CD14-positive monocyte (primary cell): ENCODE results near the gene MGAM2. TPM values are rescaled to one million over a fixed set of nuclear protein-coding genes. Genes with fewer than 3 reads are reported as not detected.

ENCODE experiments used
- DNase-seq, 3 donors: peaks; one replicate each; pipeline ENCODE4 v3.0.0-alpha.2; 2011 to 2022
- H2AFZ ChIP-seq: 2 replicates; pipeline ENCODE4 v1.6.0; 2012; ENCODE audit warnings: mild to moderate bottlenecking, low read depth, low read length, inconsistent platforms; ENCODE audit not compliant: insufficient read depth, poor library complexity, severe bottlenecking
- H3K27ac ChIP-seq, 2 donors: 1 replicate in 1 of 2; 2 replicates in 1 of 2; pipeline ENCODE4 v1.5.1; 2012 to 2013; ENCODE audit warnings: low read length in 2 of 2, control low read depth in 1 of 2, inconsistent platforms in 1 of 2, low read depth in 1 of 2, mild to moderate bottlenecking in 1 of 2
- H3K27me3 ChIP-seq, 2 donors: one replicate each; pipeline versions ENCODE4 v1.6.0 to v1.6.1; 2011 to 2013; ENCODE audit warnings: low read length in 2 of 2; ENCODE audit not compliant: control insufficient read depth in 2 of 2, insufficient read depth in 2 of 2
- H3K36me3 ChIP-seq, 2 donors: replicated peaks in 1 of 2; 1 replicate in 1 of 2; 2 replicates in 1 of 2; pipeline versions ENCODE4 v1.5.1 to v1.6.1; 2012 to 2013; ENCODE audit warnings: low read length in 2 of 2, control low read depth in 1 of 2, inconsistent platforms in 1 of 2, mild to moderate bottlenecking in 1 of 2; ENCODE audit not compliant: insufficient read depth in 2 of 2, control insufficient read depth in 1 of 2
- H3K4me1 ChIP-seq, 2 donors: 1 replicate in 1 of 2; 2 replicates in 1 of 2; pipeline versions ENCODE4 v1.5.1 to v1.6.1; 2012 to 2013; ENCODE audit warnings: low read length in 2 of 2, control low read depth in 1 of 2, inconsistent platforms in 1 of 2, mild to moderate bottlenecking in 1 of 2, moderate library complexity in 1 of 2; ENCODE audit not compliant: insufficient read depth in 2 of 2, control insufficient read depth in 1 of 2
- H3K4me2 ChIP-seq: replicated peaks from 2 replicates; pipeline ENCODE3; 2012; ENCODE audit warnings: low read length, moderate library complexity, mild to moderate bottlenecking; ENCODE audit not compliant: poor library complexity, severe bottlenecking; ENCODE audit errors: extremely low read depth
- H3K4me3 ChIP-seq, 3 experiments: fragments of 200-600 bp in 1 of 3; sonication (generic) in 1 of 3; replicated peaks in 1 of 3; 1 replicate in 2 of 3; 2 replicates in 1 of 3; pipeline ENCODE4 v1.5.1; 2011 to 2013; ENCODE audit warnings: low read length in 3 of 3, mild to moderate bottlenecking in 3 of 3, control low read depth in 2 of 3, low read depth in 2 of 3, inconsistent platforms in 1 of 3, moderate library complexity in 1 of 3
- H3K79me2 ChIP-seq: 2 replicates; pipeline ENCODE4 v1.6.0; 2012; ENCODE audit warnings: mild to moderate bottlenecking, control low read depth, inconsistent platforms, low read length, moderate library complexity; ENCODE audit not compliant: insufficient read depth
- H3K9ac ChIP-seq: 2 replicates; pipeline ENCODE4 v1.6.0; 2017; ENCODE audit warnings: low read length, mild to moderate bottlenecking; ENCODE audit not compliant: insufficient read depth, poor library complexity, severe bottlenecking
- H3K9me3 ChIP-seq, 2 donors: replicated peaks in 1 of 2; 1 replicate in 1 of 2; 2 replicates in 1 of 2; pipeline versions ENCODE4 v1.5.1 to v1.6.1; 2012 to 2013; ENCODE audit warnings: low read length in 2 of 2, control low read depth in 1 of 2; ENCODE audit not compliant: control insufficient read depth in 1 of 2, insufficient read depth in 1 of 2
- H4K20me1 ChIP-seq: 2 replicates; pipeline ENCODE4 v1.6.0; 2012; ENCODE audit warnings: mild to moderate bottlenecking, low read length, control low read depth, moderate library complexity; ENCODE audit not compliant: insufficient read depth
- H3K27ac Mint-ChIP-seq, 7 donors: one replicate each; pipeline ENCODE4 v1.8.0; 2020; ENCODE audit warnings: mild to moderate bottlenecking in 7 of 7, mixed read lengths in 7 of 7, moderate library complexity in 6 of 7, inconsistent platforms in 2 of 7
- H3K27me3 Mint-ChIP-seq, 3 donors: one replicate each; pipeline ENCODE4 v1.8.0; 2021 to 2022; ENCODE audit warnings: low read depth in 3 of 3, mild to moderate bottlenecking in 3 of 3, mixed read lengths in 3 of 3, moderate library complexity in 3 of 3, inconsistent platforms in 1 of 3
- H3K36me3 Mint-ChIP-seq, 2 donors: one replicate each; pipeline ENCODE4 v1.8.0; 2020; ENCODE audit warnings: mixed read lengths in 2 of 2, inconsistent platforms in 1 of 2, mild to moderate bottlenecking in 1 of 2
- H3K4me1 Mint-ChIP-seq: one replicate; pipeline ENCODE4 v1.8.0; 2020; ENCODE audit warnings: mild to moderate bottlenecking, mixed read lengths
- H3K4me3 Mint-ChIP-seq, 2 donors: one replicate each; pipeline ENCODE4 v1.8.0; 2020; ENCODE audit warnings: mild to moderate bottlenecking in 2 of 2, mixed read lengths in 2 of 2, moderate library complexity in 1 of 2
- H3K9me3 Mint-ChIP-seq, 7 donors: one replicate each; pipeline ENCODE4 v1.8.0; 2020 to 2022; ENCODE audit warnings: mixed read lengths in 7 of 7, mild to moderate bottlenecking in 6 of 7, moderate library complexity in 6 of 7, inconsistent platforms in 2 of 7
- WGBS: methylation state at CpG from one replicate; pipeline ENCODE4 v1.1.5; 2013; ENCODE audit warnings: missing lambda C conversion rate; ENCODE audit not compliant: insufficient coverage; 5-methylcytosine and 5-hydroxymethylcytosine counted together
- intact Hi-C, 2 donors: fragments of 100-400 bp; cut with micrococcal nuclease; formaldehyde crosslinking; loops; one replicate each; pipeline versions ENCODE4 v1.15.0 to v1.15.1; 2023
- polyA plus RNA-seq, 3 donors: library from polyadenylated mRNA; depleted of rRNA in 1 of 3; unstranded in 2 of 3; stranded (reverse) in 1 of 3; fragments of 300-500 nt in 2 of 3; fragments of >200 nt in 1 of 3; fragmentation: Illumina TruSeq in 2 of 3; gene quantifications; 1 replicate in 2 of 3; 2 replicates in 1 of 3; pipeline ENCODE4 v1.2.3, GENCODE V29; 2012 to 2021
- TF ChIP-seq, protein P1 (sequence below): fragments of 200-600 bp; IDR thresholded peaks from one replicate; pipeline ENCODE4 v1.8.0; 2022; ENCODE audit warnings: antibody characterized with exemption, mild to moderate bottlenecking

Gene MGAM2
- polyA plus RNA-seq, 3 donors: 0.08 TPM; not detected in 2

DNA sequence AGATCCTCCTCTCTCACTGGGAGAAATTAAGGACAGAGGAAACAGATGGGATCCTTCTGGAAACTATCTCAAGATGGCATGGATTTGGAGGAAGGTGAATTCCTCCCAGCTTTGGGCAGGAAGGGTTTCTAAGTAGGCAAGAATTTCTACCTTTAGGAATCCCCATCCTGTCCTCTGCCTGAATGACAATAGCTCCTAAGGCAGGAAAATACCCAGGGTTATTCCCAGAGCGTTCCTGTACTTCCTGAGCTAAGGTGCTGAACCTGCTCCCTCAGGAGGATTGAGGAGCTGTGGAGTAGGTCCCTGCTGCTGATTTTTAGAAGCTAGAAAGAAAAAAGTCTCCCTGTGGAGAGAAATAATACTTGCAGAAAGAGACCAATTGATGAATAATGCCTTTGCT, 568 bp downstream of the MGAM2 start:
- H3K36me3 Mint-ChIP-seq: no peaks in the 10 kb centered on the region
- Histone ChIP-seq H3K9me3 (no peaks in the 10 kb centered on the region), H3K27me3 (no peaks in the 10 kb centered on the region), H2AFZ (no peak overlapping the region), H3K27ac (no peak overlapping the region), H3K4me1 (peaks cover 6 to 12% of the 10 kb centered on the region in 2 donors), H4K20me1 (no peaks in the 10 kb centered on the region), H3K4me2 (no peak overlapping the region), H3K36me3 (no peaks in the 10 kb centered on the region), H3K4me3 (no peak overlapping the region), H3K9ac (no peak overlapping the region), H3K79me2 (no peaks in the 10 kb centered on the region)
- no peak for DNase-seq
- 100% methylated on average over 1 of the region's 1 CpG for WGBS
- TF ChIP-seq, protein P1, sequence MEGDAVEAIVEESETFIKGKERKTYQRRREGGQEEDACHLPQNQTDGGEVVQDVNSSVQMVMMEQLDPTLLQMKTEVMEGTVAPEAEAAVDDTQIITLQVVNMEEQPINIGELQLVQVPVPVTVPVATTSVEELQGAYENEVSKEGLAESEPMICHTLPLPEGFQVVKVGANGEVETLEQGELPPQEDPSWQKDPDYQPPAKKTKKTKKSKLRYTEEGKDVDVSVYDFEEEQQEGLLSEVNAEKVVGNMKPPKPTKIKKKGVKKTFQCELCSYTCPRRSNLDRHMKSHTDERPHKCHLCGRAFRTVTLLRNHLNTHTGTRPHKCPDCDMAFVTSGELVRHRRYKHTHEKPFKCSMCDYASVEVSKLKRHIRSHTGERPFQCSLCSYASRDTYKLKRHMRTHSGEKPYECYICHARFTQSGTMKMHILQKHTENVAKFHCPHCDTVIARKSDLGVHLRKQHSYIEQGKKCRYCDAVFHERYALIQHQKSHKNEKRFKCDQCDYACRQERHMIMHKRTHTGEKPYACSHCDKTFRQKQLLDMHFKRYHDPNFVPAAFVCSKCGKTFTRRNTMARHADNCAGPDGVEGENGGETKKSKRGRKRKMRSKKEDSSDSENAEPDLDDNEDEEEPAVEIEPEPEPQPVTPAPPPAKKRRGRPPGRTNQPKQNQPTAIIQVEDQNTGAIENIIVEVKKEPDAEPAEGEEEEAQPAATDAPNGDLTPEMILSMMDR: no peak
- H3K9me3 Mint-ChIP-seq: peaks cover 0 to 3% (median 0%) of the 10 kb centered on the region in 7 donors
- peaks cover 17% of the 10 kb centered on the region for H3K4me1 Mint-ChIP-seq
- no peak overlapping the region for H3K27ac Mint-ChIP-seq
- intact Hi-C loops: no loop called here
- no peak overlapping the region for H3K4me3 Mint-ChIP-seq
- peaks cover 0 to 3% (median 2%) of the 10 kb centered on the region in 3 donors for H3K27me3 Mint-ChIP-seq

DNA sequence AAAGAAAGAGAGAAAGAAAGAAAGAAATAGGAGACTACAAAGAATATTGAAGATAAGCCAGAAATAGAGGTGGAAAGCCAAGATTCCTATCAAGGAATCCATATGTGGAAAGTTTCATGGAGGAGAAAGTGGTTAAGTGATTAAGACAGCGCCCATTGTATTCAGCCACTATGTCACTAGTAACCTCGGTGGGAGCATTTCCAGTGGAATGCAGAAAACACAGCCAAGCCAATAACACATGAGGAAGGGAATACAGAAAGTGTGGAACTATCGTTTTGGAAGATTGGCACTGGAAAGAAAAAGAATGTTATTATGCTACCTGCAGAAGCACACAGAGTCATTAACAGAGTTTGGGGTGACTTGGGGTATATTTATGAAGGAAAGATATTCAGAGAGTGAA, 2.7 kb downstream of the MGAM2 start:
- Mint-ChIP-seq H3K4me1 (peaks cover 16% of the 10 kb centered on the region), H3K27me3 (peaks cover 0 to 3% (median 2%) of the 10 kb centered on the region in 3 donors), H3K9me3 (peaks cover 0 to 3% (median 0%) of the 10 kb centered on the region in 7 donors), H3K36me3 (no peaks in the 10 kb centered on the region), H3K27ac (no peak overlapping the region), H3K4me3 (no peak overlapping the region)
- H3K4me1 ChIP-seq: peaks cover 6 to 12% of the 10 kb centered on the region in 2 donors
- TF ChIP-seq, protein P1: no peak
- no peak overlapping the region for H2AFZ ChIP-seq
- DNase-seq: no peak
- no peaks in the 10 kb centered on the region for H3K27me3 ChIP-seq
- 100% methylated on average over 2 of the region's 3 CpGs for WGBS
- no peak overlapping the region for H3K4me2 ChIP-seq
- no peak overlapping the region for H3K27ac ChIP-seq
- no peaks in the 10 kb centered on the region for H4K20me1 ChIP-seq
- no peak overlapping the region for H3K4me3 ChIP-seq
- H3K36me3 ChIP-seq: no peaks in the 10 kb centered on the region
- no peaks in the 10 kb centered on the region for H3K79me2 ChIP-seq
- no peaks in the 10 kb centered on the region for H3K9me3 ChIP-seq
- intact Hi-C loops: no loop called here
- no peak overlapping the region for H3K9ac ChIP-seq
